Astrocyte (in vitro differentiated cells and primary cell): ENCODE measurements around the gene COL5A1. TPM values are rescaled to one million over a fixed set of nuclear protein-coding genes. Genes with fewer than 3 reads are reported as not detected.
A peak's percentile ranks its signal among the peaks of the same experiment; 100 is the strongest.

Source experiments
- DNase-seq: peaks from one replicate; pipeline ENCODE4 v3.0.0-alpha.2; 2010; ENCODE audit warnings: low read depth
- FAIRE-seq: peaks from 2 replicates; lab custom pipeline; 2011; peaks lifted over from hg19 to GRCh38; lab: Jason Lieb, UNC
- H2AFZ ChIP-seq: 2 replicates; pipeline ENCODE4 v1.6.0; 2012; ENCODE audit warnings: low read depth, low read length, inconsistent platforms
- H3K27ac ChIP-seq: 2 replicates; pipeline ENCODE4 v1.5.1; 2011; ENCODE audit warnings: low read depth, low read length, inconsistent platforms
- H3K27me3 ChIP-seq: 2 replicates; pipeline ENCODE4 v1.6.0; 2011; ENCODE audit warnings: low read length, inconsistent platforms; ENCODE audit not compliant: insufficient read depth
- H3K36me3 ChIP-seq: 2 replicates; pipeline ENCODE4 v1.5.1; 2011; ENCODE audit warnings: low read length, inconsistent platforms; ENCODE audit not compliant: insufficient read depth
- H3K4me1 ChIP-seq: 2 replicates; pipeline ENCODE4 v1.5.1; 2011; ENCODE audit warnings: low read length, inconsistent platforms; ENCODE audit not compliant: insufficient read depth
- H3K4me2 ChIP-seq: 2 replicates; pipeline ENCODE4 v1.6.0; 2012; ENCODE audit warnings: low read length, inconsistent platforms
- H3K4me3 ChIP-seq: 2 replicates; pipeline ENCODE4 v1.5.1; 2011; ENCODE audit warnings: low read depth, mild to moderate bottlenecking, low read length, inconsistent platforms; ENCODE audit not compliant: insufficient read depth
- H3K79me2 ChIP-seq: 2 replicates; pipeline ENCODE4 v1.6.0; 2012; ENCODE audit warnings: mild to moderate bottlenecking, low read length, inconsistent platforms; ENCODE audit not compliant: insufficient read depth
- H3K9ac ChIP-seq: 2 replicates; pipeline ENCODE4 v1.6.0; 2012; ENCODE audit warnings: mild to moderate bottlenecking, low read length, inconsistent platforms
- H3K9me3 ChIP-seq: 2 replicates; pipeline ENCODE4 v1.5.1; 2012; ENCODE audit warnings: low read depth, mild to moderate bottlenecking, low read length, inconsistent platforms; ENCODE audit not compliant: insufficient read depth
- H4K20me1 ChIP-seq: 2 replicates; pipeline ENCODE4 v1.6.0; 2012; ENCODE audit warnings: low read length, inconsistent platforms; ENCODE audit not compliant: insufficient read depth
- H3K27ac Mint-ChIP-seq: one replicate; pipeline ENCODE4 v1.8.0; 2021; ENCODE audit warnings: mild to moderate bottlenecking, mixed read lengths; ENCODE audit not compliant: unreplicated experiment
- H3K27me3 Mint-ChIP-seq: one replicate; pipeline ENCODE4 v1.8.0; 2021; ENCODE audit warnings: low read depth, mixed read lengths; ENCODE audit not compliant: unreplicated experiment
- H3K36me3 Mint-ChIP-seq: one replicate; pipeline ENCODE4 v1.8.0; 2021; ENCODE audit warnings: low read depth, mixed read lengths; ENCODE audit not compliant: unreplicated experiment
- H3K4me1 Mint-ChIP-seq: one replicate; pipeline ENCODE4 v1.8.0; 2021; ENCODE audit warnings: low read depth, mixed read lengths; ENCODE audit not compliant: unreplicated experiment
- H3K4me3 Mint-ChIP-seq: one replicate; pipeline ENCODE4 v1.8.0; 2021; ENCODE audit warnings: mild to moderate bottlenecking, moderate library complexity, mixed read lengths; ENCODE audit not compliant: unreplicated experiment
- H3K9me3 Mint-ChIP-seq: one replicate; pipeline ENCODE4 v1.8.0; 2021; ENCODE audit warnings: mild to moderate bottlenecking, mixed read lengths; ENCODE audit not compliant: unreplicated experiment
- EZH2 ChIP-seq: IDR thresholded peaks from 2 replicates; pipeline ENCODE4 v1.6.1; 2012; ENCODE audit warnings: mild to moderate bottlenecking, low read length, inconsistent platforms; ENCODE audit not compliant: insufficient read depth
- total RNA-seq: library from RNA; stranded (reverse); gene quantifications from 2 replicates; pipeline ENCODE4 v1.2.1, GENCODE V29; 2021
- TF ChIP-seq, protein P1 (sequence below): IDR thresholded peaks from 2 replicates; pipeline ENCODE4 v1.5.1; 2011; ENCODE audit warnings: low read depth, mild to moderate bottlenecking, inconsistent platforms, low read length, moderate library complexity; ENCODE audit not compliant: insufficient read depth

The COL5A1 gene
- total RNA-seq, 1 donor from 2014 or later = 1,055 TPM

DNA sequence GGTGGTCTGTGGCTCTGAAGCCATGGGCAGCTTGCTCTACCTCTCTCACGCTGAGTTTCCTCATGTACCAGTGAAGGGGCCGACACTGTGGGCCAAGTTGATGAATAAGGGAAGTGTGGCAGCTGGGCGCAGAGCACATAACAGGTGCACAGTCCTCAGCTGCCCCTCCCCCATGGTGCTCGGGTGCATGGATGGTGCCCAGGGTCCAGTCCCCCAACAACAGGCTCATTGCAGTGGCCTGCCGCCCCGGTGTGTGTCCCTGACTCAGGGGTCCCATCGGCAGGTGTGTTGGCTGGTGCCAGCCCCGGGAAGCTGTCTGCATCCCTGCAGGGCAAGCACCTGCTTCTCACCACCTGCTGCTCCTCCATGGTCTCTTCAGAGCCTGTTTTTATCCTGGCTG lies 36.6 kb downstream of the COL5A1 start:
- H3K36me3 ChIP-seq = peaks cover 7% of the 10 kb centered on the region
- H3K9me3 ChIP-seq = no peaks in the 10 kb centered on the region
- Mint-ChIP-seq H3K4me1 (peaks cover 83% of the 10 kb centered on the region), H3K27me3 (no peaks in the 10 kb centered on the region), H3K27ac (peak overlapping the region; percentile 75), H3K9me3 (no peaks in the 10 kb centered on the region), H3K36me3 (peaks cover 19% of the 10 kb centered on the region), H3K4me3 (peak overlapping the region; percentile 68)
- peaks cover 97% of the 10 kb centered on the region for H3K79me2 ChIP-seq
- peaks cover 50% of the 10 kb centered on the region for H3K4me1 ChIP-seq
- FAIRE-seq (no peak), DNase-seq (no peak)
- H2AFZ ChIP-seq = no peak overlapping the region
- H3K4me3 ChIP-seq = no peak overlapping the region
- no peak overlapping the region for H3K9ac ChIP-seq
- peak overlapping the region; percentile 7 for H3K4me2 ChIP-seq
- TF ChIP-seq, protein P1, sequence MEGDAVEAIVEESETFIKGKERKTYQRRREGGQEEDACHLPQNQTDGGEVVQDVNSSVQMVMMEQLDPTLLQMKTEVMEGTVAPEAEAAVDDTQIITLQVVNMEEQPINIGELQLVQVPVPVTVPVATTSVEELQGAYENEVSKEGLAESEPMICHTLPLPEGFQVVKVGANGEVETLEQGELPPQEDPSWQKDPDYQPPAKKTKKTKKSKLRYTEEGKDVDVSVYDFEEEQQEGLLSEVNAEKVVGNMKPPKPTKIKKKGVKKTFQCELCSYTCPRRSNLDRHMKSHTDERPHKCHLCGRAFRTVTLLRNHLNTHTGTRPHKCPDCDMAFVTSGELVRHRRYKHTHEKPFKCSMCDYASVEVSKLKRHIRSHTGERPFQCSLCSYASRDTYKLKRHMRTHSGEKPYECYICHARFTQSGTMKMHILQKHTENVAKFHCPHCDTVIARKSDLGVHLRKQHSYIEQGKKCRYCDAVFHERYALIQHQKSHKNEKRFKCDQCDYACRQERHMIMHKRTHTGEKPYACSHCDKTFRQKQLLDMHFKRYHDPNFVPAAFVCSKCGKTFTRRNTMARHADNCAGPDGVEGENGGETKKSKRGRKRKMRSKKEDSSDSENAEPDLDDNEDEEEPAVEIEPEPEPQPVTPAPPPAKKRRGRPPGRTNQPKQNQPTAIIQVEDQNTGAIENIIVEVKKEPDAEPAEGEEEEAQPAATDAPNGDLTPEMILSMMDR = no peak
- TF ChIP-seq EZH2 = no peak
- no peak overlapping the region for H3K27ac ChIP-seq
- no peaks in the 10 kb centered on the region for H3K27me3 ChIP-seq
- H4K20me1 ChIP-seq = peaks cover 96% of the 10 kb centered on the region

DNA sequence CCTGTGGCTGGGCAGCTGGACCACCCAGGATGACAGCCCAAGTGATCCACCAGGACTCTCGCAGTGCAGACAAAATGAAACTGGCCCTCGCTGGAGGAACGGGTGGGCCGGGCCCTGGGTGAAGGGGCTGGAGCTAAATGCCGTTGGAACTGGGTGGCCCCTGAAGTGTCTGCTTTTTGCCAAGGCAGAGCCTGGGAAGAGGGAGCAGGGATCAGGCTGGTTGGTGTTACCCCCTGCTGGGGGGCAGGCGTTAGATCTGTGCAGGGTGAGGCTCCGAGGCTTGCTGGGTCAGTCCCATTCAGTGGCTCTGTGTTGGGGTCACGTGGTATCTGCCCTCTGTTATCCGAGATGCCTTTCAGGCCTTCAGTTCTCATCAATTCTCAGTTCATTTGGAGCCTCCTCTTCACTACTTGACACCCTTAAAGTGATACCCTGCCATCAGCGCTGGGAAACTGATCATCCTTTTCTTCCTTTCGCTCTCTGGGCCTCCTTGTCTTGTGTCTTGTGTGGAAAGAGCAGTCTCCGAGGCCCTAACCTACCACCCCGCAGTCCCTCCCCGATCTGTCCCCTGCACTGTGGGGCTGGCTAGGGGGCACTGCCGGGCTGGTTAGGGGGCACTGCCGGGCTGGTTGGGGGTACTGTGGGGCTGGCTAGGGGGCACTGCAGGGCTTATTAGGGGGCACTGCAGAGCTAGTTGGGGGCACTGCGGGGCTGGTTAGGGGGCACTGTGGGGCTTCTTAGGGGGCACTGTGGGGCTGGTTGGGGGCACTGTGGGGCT lies 37.3 kb downstream of the COL5A1 start:
- TF ChIP-seq, protein P1 = no peak
- TF ChIP-seq EZH2 = no peak
- FAIRE-seq = no peak
- Histone ChIP-seq H3K27me3 (no peaks in the 10 kb centered on the region), H3K79me2 (peaks cover 97% of the 10 kb centered on the region), H3K36me3 (peaks cover 5% of the 10 kb centered on the region), H3K9ac (no peak overlapping the region), H3K9me3 (no peaks in the 10 kb centered on the region), H2AFZ (no peak overlapping the region), H3K27ac (no peak overlapping the region), H4K20me1 (peaks cover 97% of the 10 kb centered on the region), H3K4me1 (peaks cover 48% of the 10 kb centered on the region), H3K4me2 (peak overlapping the region; percentile 7), H3K4me3 (no peak overlapping the region)
- Mint-ChIP-seq H3K4me1 (peaks cover 80% of the 10 kb centered on the region), H3K36me3 (peaks cover 19% of the 10 kb centered on the region), H3K9me3 (no peaks in the 10 kb centered on the region), H3K27me3 (no peaks in the 10 kb centered on the region), H3K4me3 (no peak overlapping the region), H3K27ac (no peak overlapping the region)
- no peak for DNase-seq
